GM23338 (cell line): Measurements from ENCODE around the gene ASPHD1. TPM values are rescaled to one million over a fixed set of nuclear protein-coding genes. Genes with fewer than 3 reads are reported as not detected.

ENCODE experiments used
- ATAC-seq: fragments of 200-7000 bp; cut with Tn5 transposase; 3 replicates; pipeline ENCODE4 v1.9.1; 2020
- DNase-seq: peaks from one replicate; pipeline ENCODE4 v3.0.0-alpha.2; 2015; ENCODE audit warnings: low spot score
- H2AFZ ChIP-seq: fragments of 200-600 bp; sonication (generic); 2 replicates; pipeline ENCODE4 v1.8.0; 2016; ENCODE audit warnings: antibody characterized with exemption, mild to moderate bottlenecking, moderate library complexity
- H3F3A ChIP-seq: fragments of 200-600 bp; sonication (generic); replicated peaks from 2 replicates; pipeline ENCODE4 v1.8.0; 2017; ENCODE audit warnings: antibody characterized with exemption, mixed run types, low read depth
- H3K27ac ChIP-seq: fragments of 200-600 bp; sonication (generic); 2 replicates; pipeline ENCODE4 v1.6.1; 2016; ENCODE audit warnings: low read depth
- H3K27me3 ChIP-seq: fragments of 200-600 bp; sonication (generic); 2 replicates; pipeline ENCODE4 v1.8.0; 2016; ENCODE audit warnings: mild to moderate bottlenecking, mixed run types, moderate library complexity; ENCODE audit not compliant: insufficient read depth
- H3K36me3 ChIP-seq: fragments of 200-600 bp; sonication (generic); 2 replicates; pipeline ENCODE4 v1.8.0; 2016; ENCODE audit warnings: mild to moderate bottlenecking; ENCODE audit not compliant: insufficient read depth
- H3K4me1 ChIP-seq: fragments of 200-600 bp; sonication (generic); 2 replicates; pipeline ENCODE4 v1.8.0; 2016; ENCODE audit warnings: mild to moderate bottlenecking, moderate library complexity; ENCODE audit not compliant: insufficient read depth
- H3K4me2 ChIP-seq: fragments of 200-600 bp; sonication (generic); 2 replicates; pipeline ENCODE4 v1.7.1; 2017; ENCODE audit warnings: mixed run types
- H3K4me3 ChIP-seq: fragments of 200-600 bp; sonication (generic); 2 replicates; pipeline ENCODE4 v1.6.1; 2016; ENCODE audit warnings: mixed run types
- H3K79me2 ChIP-seq: fragments of 200-600 bp; sonication (generic); replicated peaks from 2 replicates; pipeline ENCODE4 v1.8.0; 2017; ENCODE audit warnings: mild to moderate bottlenecking; ENCODE audit not compliant: insufficient read depth
- H3K9me2 ChIP-seq: fragments of 200-600 bp; sonication (generic); 2 replicates; pipeline ENCODE4 v1.8.0; 2017; ENCODE audit not compliant: insufficient read depth
- H4K20me1 ChIP-seq: fragments of 200-600 bp; sonication (generic); replicated peaks from 2 replicates; pipeline ENCODE4 v1.8.0; 2017; ENCODE audit warnings: mild to moderate bottlenecking; ENCODE audit not compliant: insufficient read depth
- H3K27ac Mint-ChIP-seq: 2 replicates; pipeline ENCODE4 v1.8.0; 2020; ENCODE audit warnings: inconsistent platforms, mild to moderate bottlenecking, moderate library complexity, mixed read lengths
- H3K27me3 Mint-ChIP-seq: 3 replicates; pipeline ENCODE4 v1.8.0; 2022; ENCODE audit warnings: low read depth, mild to moderate bottlenecking, moderate library complexity, mixed read lengths, inconsistent platforms; ENCODE audit not compliant: insufficient read depth, poor library complexity
- H3K36me3 Mint-ChIP-seq: 3 replicates; pipeline ENCODE4 v1.8.0; 2021; ENCODE audit warnings: low read depth, mild to moderate bottlenecking, inconsistent platforms, moderate library complexity, mixed read lengths
- H3K4me1 Mint-ChIP-seq: 3 replicates; pipeline ENCODE4 v1.8.0; 2020; ENCODE audit warnings: mild to moderate bottlenecking, inconsistent platforms, mixed read lengths
- H3K4me3 Mint-ChIP-seq: 3 replicates; pipeline ENCODE4 v1.8.0; 2021; ENCODE audit warnings: moderate library complexity, mild to moderate bottlenecking, inconsistent platforms, mixed read lengths
- H3K9me3 Mint-ChIP-seq: 3 replicates; pipeline ENCODE4 v1.8.0; 2020; ENCODE audit warnings: moderate library complexity, mild to moderate bottlenecking, inconsistent platforms, mixed read lengths
- CREB1 ChIP-seq: fragments of 250-450 bp; sonication (Bioruptor Pico); IDR thresholded peaks from 2 replicates; pipeline ENCODE4 v1.5.0; 2020; ENCODE audit warnings: low read depth, mild to moderate bottlenecking, moderate library complexity
- CTCF ChIP-seq, 2 experiments: fragments of 200-600 bp in 1 of 2; sonication (generic) in 1 of 2; conservative IDR thresholded peaks; 2 replicates each; pipeline versions ENCODE4 v1.5.1 to v1.6.1; 2016 to 2017; ENCODE audit warnings: antibody characterized with exemption in 2 of 2, low read depth in 2 of 2, mild to moderate bottlenecking in 2 of 2, moderate library complexity in 1 of 2
- ETS1 ChIP-seq: IDR thresholded peaks from 2 replicates; pipeline ENCODE4 v1.6.1; 2016; ENCODE audit warnings: antibody characterized with exemption
- EZH2 ChIP-seq: fragments of 200-600 bp; sonication (generic); IDR thresholded peaks from one replicate; pipeline ENCODE4 v1.8.0; 2017; ENCODE audit warnings: antibody characterized with exemption, mild to moderate bottlenecking, low read depth; ENCODE audit not compliant: unreplicated experiment
- EZH2phosphoT487 ChIP-seq: fragments of 200-600 bp; sonication (generic); IDR thresholded peaks from one replicate; pipeline ENCODE4 v1.8.1; 2018; ENCODE audit warnings: antibody characterized with exemption; ENCODE audit not compliant: unreplicated experiment
- JUNB ChIP-seq: IDR thresholded peaks from one replicate; pipeline ENCODE4 v1.6.1; 2016; ENCODE audit warnings: antibody characterized with exemption; ENCODE audit not compliant: unreplicated experiment
- NANOG ChIP-seq: IDR thresholded peaks from 2 replicates; pipeline ENCODE4 v1.6.1; 2016; ENCODE audit warnings: antibody characterized with exemption, borderline replicate concordance
- POLR2AphosphoS5 ChIP-seq: IDR thresholded peaks from 2 replicates; pipeline ENCODE4 v1.6.1; 2016; ENCODE audit warnings: antibody characterized with exemption, low read depth
- REST ChIP-seq: IDR thresholded peaks from one replicate; pipeline ENCODE4 v1.6.1; 2018; ENCODE audit warnings: antibody characterized with exemption; ENCODE audit not compliant: unreplicated experiment
- STAT1 ChIP-seq: IDR thresholded peaks from one replicate; pipeline ENCODE4 v1.6.1; 2016; ENCODE audit warnings: antibody characterized with exemption; ENCODE audit not compliant: unreplicated experiment
- ZNF114 ChIP-seq: fragments of 250-450 bp; sonication (Bioruptor Pico); IDR thresholded peaks from 2 replicates; pipeline ENCODE4 v1.5.0; 2020; ENCODE audit warnings: mild to moderate bottlenecking, moderate library complexity
- ZNF331 ChIP-seq: fragments of 250-450 bp; sonication (Bioruptor Pico); IDR thresholded peaks from 2 replicates; pipeline ENCODE4 v1.5.0; 2020; ENCODE audit warnings: low read depth, mild to moderate bottlenecking, moderate library complexity
- ZNF462 ChIP-seq: fragments of 250-450 bp; sonication (Bioruptor Pico); IDR thresholded peaks from 2 replicates; pipeline ENCODE4 v1.5.0; 2020; ENCODE audit warnings: mild to moderate bottlenecking, moderate library complexity
- polyA plus RNA-seq: library from polyadenylated mRNA; unstranded; fragments of >200 nt; fragmentation: Nextera tagmentation; extraction: Ambion mirVana; gene quantifications from 2 replicates; pipeline ENCODE4 v1.2.1, GENCODE V29; 2016
- total RNA-seq: library from RNA; depleted of rRNA; stranded (reverse); fragments of >200 nt; shearing (Covaris generic); gene quantifications from 2 replicates; pipeline ENCODE4 v1.2.3, GENCODE V29; 2014

ASPHD1 gene
- total and polyA plus RNA-seq, 2 experiments from 2014 or later: 15.5 to 20.6 TPM

GRCh38 chr16:29896841-29897240, 3.4 kb upstream of the ASPHD1 start:
- Histone ChIP-seq H3K4me2 (no peak overlapping the region), H3K4me3 (no peak overlapping the region), H3K79me2 (peaks cover under 1% of the 10 kb centered on the region; the same call in 1 of the 2 replicates), H2AFZ (no peak overlapping the region), H3K36me3 (no peaks in the 10 kb centered on the region), H4K20me1 (no peaks in the 10 kb centered on the region), H3F3A (0 out of 2 replicates have a peak, but pooled peaks cover 6% of the 10 kb centered on the region), H3K27me3 (no peaks in the 10 kb centered on the region), H3K9me2 (no peaks in the 10 kb centered on the region), H3K27ac (no peak overlapping the region), H3K4me1 (peaks cover 18% of the 10 kb centered on the region)
- Mint-ChIP-seq H3K9me3 (no peaks in the 10 kb centered on the region), H3K4me3 (no peak overlapping the region), H3K27me3 (peaks cover 9% of the 10 kb centered on the region), H3K36me3 (peaks cover 6% of the 10 kb centered on the region), H3K27ac (no peak overlapping the region), H3K4me1 (peaks cover 24% of the 10 kb centered on the region)
- TF ChIP-seq POLR2AphosphoS5 (no peak), JUNB (no peak), NANOG (no peak), EZH2phosphoT487 (no peak), ZNF114 (CRISPR knock-in tag) (no peak), ZNF331 (CRISPR knock-in tag) (no peak), CREB1 (no peak), EZH2 (no peak), ETS1 (no peak), CTCF (conservative IDR thresholded peaks at IDR 0.05; ENCODE audit: low read depth in 2 of 2) (no peak), REST (no peak), ZNF462 (CRISPR knock-in tag) (no peak), STAT1 (no peak)
- no peak for DNase-seq
- ATAC-seq: no peak
